HepG2 (cell line): Measurements from ENCODE around the gene CIB2. TPM values are rescaled to one million over a fixed set of nuclear protein-coding genes. Genes with fewer than 3 reads are reported as not detected.
A peak's percentile ranks its signal among the peaks of the same experiment; 100 is the strongest.

ENCODE experiments used
- CREM ChIP-seq, 2 experiments: sonication (generic) in 1 of 2; formaldehyde crosslinking in 1 of 2; IDR thresholded peaks; 2 replicates each; pipeline versions ENCODE4 v1.4.0 to v1.6.1; 2016 to 2020; ENCODE audit warnings: antibody characterized with exemption in 1 of 2, mild to moderate bottlenecking in 1 of 2, missing genetic modification reagents in 1 of 2
- ETV6 ChIP-seq: sonication (generic); formaldehyde crosslinking; conservative IDR thresholded peaks from 2 replicates; pipeline ENCODE4 v1.4.0; 2020; ENCODE audit warnings: missing genetic modification reagents
- HES4 ChIP-seq: sonication (generic); formaldehyde crosslinking; IDR thresholded peaks from 2 replicates; pipeline ENCODE4 v1.9.0; 2021; ENCODE audit warnings: mild to moderate bottlenecking, missing genetic modification reagents, borderline replicate concordance
- HHEX ChIP-seq: IDR thresholded peaks from 2 replicates; pipeline ENCODE4 v1.6.1; 2016; ENCODE audit warnings: control low read depth
- HNRNPL ChIP-seq: fragments of 200-400 bp; formaldehyde crosslinking; IDR thresholded peaks from 2 replicates; pipeline ENCODE4 v1.6.1; 2017; ENCODE audit warnings: mild to moderate bottlenecking, low read depth, low read length
- HOXD1 ChIP-seq: sonication (generic); formaldehyde crosslinking; IDR thresholded peaks from 2 replicates; pipeline ENCODE4 v1.5.0; 2020; ENCODE audit warnings: missing genetic modification reagents
- IKZF1 ChIP-seq: fragments of 450-650 bp; IDR thresholded peaks from 2 replicates; pipeline ENCODE4 v1.7.1; 2016
- KDM3A ChIP-seq: IDR thresholded peaks from 2 replicates; pipeline ENCODE4 v1.6.1; 2018; ENCODE audit warnings: low read depth, missing compliant biosample characterization
- KLF9 ChIP-seq: IDR thresholded peaks from 2 replicates; pipeline ENCODE4 v1.6.1; 2016; ENCODE audit warnings: low read depth
- LCORL ChIP-seq, 2 experiments: fragments of 450-650 bp in 1 of 2; sonication (generic) in 1 of 2; formaldehyde crosslinking in 1 of 2; IDR thresholded peaks; 2 replicates each; pipeline versions ENCODE4 v1.5.0 to v1.6.1; 2017 to 2020; ENCODE audit warnings: antibody characterized with exemption in 1 of 2, missing genetic modification reagents in 1 of 2
- NCOA5 ChIP-seq: sonication (generic); formaldehyde crosslinking; IDR thresholded peaks from 2 replicates; pipeline ENCODE4 v1.4.0; 2020; ENCODE audit warnings: missing genetic modification reagents
- SATB2 ChIP-seq: sonication (generic); formaldehyde crosslinking; IDR thresholded peaks from 2 replicates; pipeline ENCODE4 v1.5.0; 2020; ENCODE audit warnings: missing genetic modification reagents
- TAF15 ChIP-seq: fragments of 200-400 bp; formaldehyde crosslinking; IDR thresholded peaks from one replicate; pipeline ENCODE4 v1.6.1; 2018; ENCODE audit warnings: mild to moderate bottlenecking, low read depth, low read length; ENCODE audit not compliant: poor library complexity, severe bottlenecking
- TBX3 ChIP-seq: fragments of 450-650 bp; IDR thresholded peaks from 2 replicates; pipeline ENCODE4 v1.6.1; 2017; ENCODE audit warnings: antibody characterized with exemption, mild to moderate bottlenecking, inconsistent platforms, borderline replicate concordance
- ZFP36L2 ChIP-seq: sonication (generic); formaldehyde crosslinking; IDR thresholded peaks from 2 replicates; pipeline ENCODE4 v1.4.0; 2020; ENCODE audit warnings: missing genetic modification reagents
- ZMYM2 ChIP-seq: sonication (generic); formaldehyde crosslinking; IDR thresholded peaks from 2 replicates; pipeline ENCODE4 v1.8.0; 2022; ENCODE audit warnings: mild to moderate bottlenecking, missing genetic modification reagents
- ZNF776 ChIP-seq: sonication (generic); formaldehyde crosslinking; IDR thresholded peaks from 2 replicates; pipeline ENCODE4 v1.4.0; 2020; ENCODE audit warnings: mild to moderate bottlenecking, missing genetic modification reagents
- ZNF788 ChIP-seq: sonication (generic); formaldehyde crosslinking; IDR thresholded peaks from 2 replicates; pipeline ENCODE4 v1.5.0; 2020; ENCODE audit warnings: mild to moderate bottlenecking, missing genetic modification reagents, borderline replicate concordance
- polyA plus RNA-seq, 8 experiments: library from polyadenylated mRNA; depleted of rRNA in 3 of 8; stranded (reverse) in 7 of 8; unstranded in 1 of 8; fragments of >200 nt; fragmentation: Illumina TruSeq in 4 of 8; extraction: Trizol in 4 of 8; gene quantifications; 2 replicates each; pipeline versions ENCODE4 v1.2.1 to v1.2.3, GENCODE V29; 2011 to 2016; ENCODE audit warnings: low read depth in 4 of 8, missing spikeins in 1 of 8, mixed read lengths in 1 of 8; ENCODE audit not compliant: insufficient read depth in 1 of 8
- total RNA-seq, 5 experiments: library from RNA; depleted of rRNA; stranded (reverse); fragments of >200 nt; fragmentation: Illumina TruSeq; extraction: Trizol; gene quantifications; 2 replicates each; pipeline ENCODE4 v1.2.3, GENCODE V29; 2016; ENCODE audit warnings: low read depth in 1 of 5
- TF ChIP-seq, protein P1 (sequence below): sonication (generic); IDR thresholded peaks from 2 replicates; pipeline ENCODE4 v1.6.1; 2016; ENCODE audit warnings: low read depth, borderline replicate concordance
- TF ChIP-seq, protein P2 (sequence below): sonication (generic); formaldehyde crosslinking; IDR thresholded peaks from 2 replicates; pipeline ENCODE4 v1.5.1; 2020; ENCODE audit warnings: mild to moderate bottlenecking, missing genetic modification reagents, borderline replicate concordance
- TF ChIP-seq, protein P3 (sequence below): sonication (generic); formaldehyde crosslinking; IDR thresholded peaks from 2 replicates; pipeline ENCODE4 v1.8.1; 2023; ENCODE audit warnings: mild to moderate bottlenecking, moderate library complexity, missing genetic modification reagents
- TF ChIP-seq, protein P4 (sequence below): sonication (generic); formaldehyde crosslinking; IDR thresholded peaks from 2 replicates; pipeline ENCODE4 v1.4.0; 2020; ENCODE audit warnings: missing genetic modification reagents, borderline replicate concordance

CIB2 gene
- total and polyA plus RNA-seq, 2 of the 13 experiments (the other 11 are each of a cell fraction or from before 2014, with no cell fraction given): 1.4 to 1.5 TPM

DNA sequence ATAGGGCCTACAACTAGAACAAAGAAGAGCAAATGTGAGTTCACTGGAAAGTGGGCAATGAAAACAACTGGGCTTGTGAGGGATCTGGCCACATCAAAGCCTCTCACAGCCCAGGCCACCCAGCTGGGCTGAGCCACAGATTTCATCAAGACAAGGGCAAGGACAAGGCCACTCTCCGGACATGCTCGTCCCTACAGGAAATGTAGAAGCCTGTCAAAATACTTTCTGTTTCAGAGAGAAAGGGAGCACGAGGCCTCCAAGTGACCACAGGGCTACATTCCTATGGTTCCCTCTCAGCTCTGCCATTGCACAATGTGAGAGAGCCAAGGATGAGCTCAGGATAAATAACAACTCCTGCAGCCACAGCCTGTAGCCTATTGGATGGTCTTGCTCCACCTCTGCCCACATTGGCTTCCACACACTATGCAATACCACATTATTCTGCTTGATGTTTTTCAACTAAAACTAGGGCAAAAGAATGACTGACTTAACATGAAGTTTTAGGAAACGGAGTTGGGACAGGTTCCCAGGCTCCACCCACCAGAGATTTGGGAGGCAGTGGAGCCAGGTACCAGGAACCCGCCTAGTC is 65.9 kb downstream of the CIB2 start (continued):
- no peak for TF ChIP-seq HES4
- TF ChIP-seq, protein P1, sequence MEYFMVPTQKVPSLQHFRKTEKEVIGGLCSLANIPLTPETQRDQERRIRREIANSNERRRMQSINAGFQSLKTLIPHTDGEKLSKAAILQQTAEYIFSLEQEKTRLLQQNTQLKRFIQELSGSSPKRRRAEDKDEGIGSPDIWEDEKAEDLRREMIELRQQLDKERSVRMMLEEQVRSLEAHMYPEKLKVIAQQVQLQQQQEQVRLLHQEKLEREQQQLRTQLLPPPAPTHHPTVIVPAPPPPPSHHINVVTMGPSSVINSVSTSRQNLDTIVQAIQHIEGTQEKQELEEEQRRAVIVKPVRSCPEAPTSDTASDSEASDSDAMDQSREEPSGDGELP: peak; percentile 99
- no peak for TF ChIP-seq HNRNPL
- no peak for TF ChIP-seq ZNF776 (CRISPR knock-in tag)
- TF ChIP-seq SATB2 (CRISPR knock-in tag): no peak
- no peak for TF ChIP-seq ETV6 (CRISPR knock-in tag)
- peak; percentile 47; the same call in 1 of the 2 replicates for TF ChIP-seq TBX3
- TF ChIP-seq NCOA5 (CRISPR knock-in tag): no peak
- no peak for TF ChIP-seq TAF15
- TF ChIP-seq ZMYM2 (CRISPR knock-in tag): no peak
- TF ChIP-seq, protein P2, sequence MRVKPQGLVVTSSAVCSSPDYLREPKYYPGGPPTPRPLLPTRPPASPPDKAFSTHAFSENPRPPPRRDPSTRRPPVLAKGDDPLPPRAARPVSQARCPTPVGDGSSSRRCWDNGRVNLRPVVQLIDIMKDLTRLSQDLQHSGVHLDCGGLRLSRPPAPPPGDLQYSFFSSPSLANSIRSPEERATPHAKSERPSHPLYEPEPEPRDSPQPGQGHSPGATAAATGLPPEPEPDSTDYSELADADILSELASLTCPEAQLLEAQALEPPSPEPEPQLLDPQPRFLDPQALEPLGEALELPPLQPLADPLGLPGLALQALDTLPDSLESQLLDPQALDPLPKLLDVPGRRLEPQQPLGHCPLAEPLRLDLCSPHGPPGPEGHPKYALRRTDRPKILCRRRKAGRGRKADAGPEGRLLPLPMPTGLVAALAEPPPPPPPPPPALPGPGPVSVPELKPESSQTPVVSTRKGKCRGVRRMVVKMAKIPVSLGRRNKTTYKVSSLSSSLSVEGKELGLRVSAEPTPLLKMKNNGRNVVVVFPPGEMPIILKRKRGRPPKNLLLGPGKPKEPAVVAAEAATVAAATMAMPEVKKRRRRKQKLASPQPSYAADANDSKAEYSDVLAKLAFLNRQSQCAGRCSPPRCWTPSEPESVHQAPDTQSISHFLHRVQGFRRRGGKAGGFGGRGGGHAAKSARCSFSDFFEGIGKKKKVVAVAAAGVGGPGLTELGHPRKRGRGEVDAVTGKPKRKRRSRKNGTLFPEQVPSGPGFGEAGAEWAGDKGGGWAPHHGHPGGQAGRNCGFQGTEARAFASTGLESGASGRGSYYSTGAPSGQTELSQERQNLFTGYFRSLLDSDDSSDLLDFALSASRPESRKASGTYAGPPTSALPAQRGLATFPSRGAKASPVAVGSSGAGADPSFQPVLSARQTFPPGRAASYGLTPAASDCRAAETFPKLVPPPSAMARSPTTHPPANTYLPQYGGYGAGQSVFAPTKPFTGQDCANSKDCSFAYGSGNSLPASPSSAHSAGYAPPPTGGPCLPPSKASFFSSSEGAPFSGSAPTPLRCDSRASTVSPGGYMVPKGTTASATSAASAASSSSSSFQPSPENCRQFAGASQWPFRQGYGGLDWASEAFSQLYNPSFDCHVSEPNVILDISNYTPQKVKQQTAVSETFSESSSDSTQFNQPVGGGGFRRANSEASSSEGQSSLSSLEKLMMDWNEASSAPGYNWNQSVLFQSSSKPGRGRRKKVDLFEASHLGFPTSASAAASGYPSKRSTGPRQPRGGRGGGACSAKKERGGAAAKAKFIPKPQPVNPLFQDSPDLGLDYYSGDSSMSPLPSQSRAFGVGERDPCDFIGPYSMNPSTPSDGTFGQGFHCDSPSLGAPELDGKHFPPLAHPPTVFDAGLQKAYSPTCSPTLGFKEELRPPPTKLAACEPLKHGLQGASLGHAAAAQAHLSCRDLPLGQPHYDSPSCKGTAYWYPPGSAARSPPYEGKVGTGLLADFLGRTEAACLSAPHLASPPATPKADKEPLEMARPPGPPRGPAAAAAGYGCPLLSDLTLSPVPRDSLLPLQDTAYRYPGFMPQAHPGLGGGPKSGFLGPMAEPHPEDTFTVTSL: peak; percentile 85; the same call in 1 of the 2 replicates
- 0 out of 2 replicates have a peak, but pooled peaks have one; percentile 37 for TF ChIP-seq KLF9 (CRISPR knock-in tag)
- TF ChIP-seq LCORL (IDR thresholded peaks at IDR 0.05): no peak
- peak; percentile 97 for TF ChIP-seq LCORL (CRISPR knock-in tag; IDR thresholded peaks at IDR 0.05)
- TF ChIP-seq ZNF788 (CRISPR knock-in tag): peak; percentile 91; the same call in 1 of the 2 replicates
- TF ChIP-seq KDM3A (CRISPR knock-in tag): peak; percentile 87; the same call in 1 of the 2 replicates
- TF ChIP-seq HHEX (CRISPR knock-in tag): peak; percentile 68
- TF ChIP-seq HOXD1 (CRISPR knock-in tag): peak; percentile 68; the same call in 1 of the 2 replicates
- TF ChIP-seq CREM (IDR thresholded peaks at IDR 0.05): peak; percentile 80
- no peak for TF ChIP-seq CREM (CRISPR knock-in tag; IDR thresholded peaks at IDR 0.05)
- TF ChIP-seq, protein P3, sequence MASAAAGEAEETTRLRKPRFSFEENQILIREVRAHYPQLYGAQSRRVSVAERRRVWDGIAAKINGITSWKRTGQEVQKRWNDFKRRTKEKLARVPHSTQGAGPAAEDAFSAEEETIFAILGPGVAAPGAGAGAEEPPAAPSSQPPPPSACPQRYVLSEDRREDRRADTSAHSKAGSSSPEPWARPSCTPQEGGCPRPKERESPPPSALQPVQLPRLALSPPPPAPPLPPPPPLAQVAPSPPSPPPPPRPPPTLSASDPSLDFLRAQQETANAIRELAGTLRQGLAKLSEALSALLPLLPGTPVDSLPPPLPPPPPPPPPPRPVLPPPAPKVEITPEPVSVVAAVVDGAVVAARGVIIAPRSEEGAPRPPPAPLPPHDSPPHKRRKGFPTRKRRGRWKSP: peak; percentile 77; the same call in 1 of the 2 replicates
- TF ChIP-seq, protein P4, sequence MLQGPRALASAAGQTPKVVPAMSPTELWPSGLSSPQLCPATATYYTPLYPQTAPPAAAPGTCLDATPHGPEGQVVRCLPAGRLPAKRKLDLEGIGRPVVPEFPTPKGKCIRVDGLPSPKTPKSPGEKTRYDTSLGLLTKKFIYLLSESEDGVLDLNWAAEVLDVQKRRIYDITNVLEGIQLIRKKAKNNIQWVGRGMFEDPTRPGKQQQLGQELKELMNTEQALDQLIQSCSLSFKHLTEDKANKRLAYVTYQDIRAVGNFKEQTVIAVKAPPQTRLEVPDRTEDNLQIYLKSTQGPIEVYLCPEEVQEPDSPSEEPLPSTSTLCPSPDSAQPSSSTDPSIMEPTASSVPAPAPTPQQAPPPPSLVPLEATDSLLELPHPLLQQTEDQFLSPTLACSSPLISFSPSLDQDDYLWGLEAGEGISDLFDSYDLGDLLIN (CRISPR knock-in tag): no peak
- TF ChIP-seq IKZF1: no peak
- TF ChIP-seq ZFP36L2 (CRISPR knock-in tag): no peak
